ENCODE data around the gene TMEM88. TPM values are rescaled to one million over a fixed set of nuclear protein-coding genes. Genes with fewer than 3 reads are reported as not detected.

The TMEM88 gene
- total and polyA plus RNA-seq, 5 donors from 2014 or later: 31.5 TPM; not detected in 4

DNA sequence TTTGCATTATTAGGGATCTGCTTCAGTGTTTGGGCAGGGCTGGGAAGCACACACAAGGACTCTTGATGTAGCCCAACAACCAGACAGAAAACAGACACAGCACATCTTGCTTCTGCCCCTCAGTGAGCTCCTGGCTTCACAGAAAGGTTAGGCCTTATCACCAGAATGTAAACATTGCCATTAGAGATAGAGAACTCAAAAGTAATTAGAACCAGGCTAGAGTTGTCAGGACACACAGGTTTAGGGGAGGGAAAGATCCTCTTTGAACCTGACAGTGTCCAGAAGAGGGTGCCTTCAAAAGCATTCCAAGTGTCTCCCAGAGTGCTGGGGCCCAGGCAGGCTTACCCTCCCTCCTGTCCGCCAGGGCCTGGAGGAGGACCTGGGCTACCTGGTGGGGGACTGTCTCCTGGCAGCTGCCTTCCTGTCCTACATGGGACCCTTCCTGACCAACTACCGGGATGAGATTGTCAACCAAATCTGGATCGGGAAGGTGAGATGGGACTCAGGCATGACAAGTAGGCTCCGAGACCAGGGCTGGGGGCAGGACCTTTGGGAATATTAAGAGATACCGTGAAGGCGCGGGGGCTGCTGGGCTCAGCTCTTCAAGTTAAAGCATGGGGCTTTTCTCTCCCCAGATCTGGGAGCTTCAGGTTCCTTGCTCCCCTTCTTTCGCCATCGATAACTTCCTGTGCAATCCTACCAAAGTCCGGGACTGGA, 37.8 kb upstream of the TMEM88 start:
- H3K4me3 ChIP-seq (ENCODE audit: low read depth, low read length): no peak overlapping the region
- H3K27ac ChIP-seq (ENCODE audit: insufficient read depth, low read length, poor library complexity, severe bottlenecking): no peak overlapping the region
- Mint-ChIP-seq H3K9me3 (peaks cover 0 to 2% (median 0%) of the 10 kb centered on the region in 7 donors), H3K27me3 (peaks cover 23% of the 10 kb centered on the region), H3K36me3 (no peaks in the 10 kb centered on the region), H3K27ac (peak overlapping the region in 2 of 3 donors; percentile 25 to 46), H3K4me1 (no peaks in the 10 kb centered on the region), H3K4me3 (no peak overlapping the region)
- no peak for DNase-seq
- no peak for ATAC-seq (ENCODE audit: low read depth in 2 of 2)
- no peaks in the 10 kb centered on the region for H3K36me3 ChIP-seq (ENCODE audit: control insufficient read depth, insufficient read depth, low read length)
- no peaks in the 10 kb centered on the region for H3K27me3 ChIP-seq (ENCODE audit: control insufficient read depth, insufficient read depth, low read length)
- H3K4me1 ChIP-seq (ENCODE audit: control insufficient read depth, insufficient read depth, low read length, poor library complexity, severe bottlenecking): no peaks in the 10 kb centered on the region
- no peaks in the 10 kb centered on the region for H3K9me3 ChIP-seq (ENCODE audit: control insufficient read depth in 2 of 2, low read length in 2 of 2)

GRCh38 chr17:7817643-7817964, 37.3 kb upstream of the TMEM88 start:
- Histone ChIP-seq H3K27ac (ENCODE audit: insufficient read depth, low read length, poor library complexity, severe bottlenecking) (no peak overlapping the region), H3K9me3 (ENCODE audit: control insufficient read depth in 2 of 2, low read length in 2 of 2) (no peaks in the 10 kb centered on the region), H3K27me3 (ENCODE audit: control insufficient read depth, insufficient read depth, low read length) (no peaks in the 10 kb centered on the region), H3K4me1 (ENCODE audit: control insufficient read depth, insufficient read depth, low read length, poor library complexity, severe bottlenecking) (no peaks in the 10 kb centered on the region), H3K36me3 (ENCODE audit: control insufficient read depth, insufficient read depth, low read length) (no peaks in the 10 kb centered on the region), H3K4me3 (ENCODE audit: low read depth, low read length) (no peak overlapping the region)
- ATAC-seq (ENCODE audit: low read depth in 2 of 2) (no peak), DNase-seq (no peak)
- Mint-ChIP-seq H3K4me1 (peaks cover 0 to 3% (median 0%) of the 10 kb centered on the region in 4 donors), H3K9me3 (peaks cover 0 to 2% (median 0%) of the 10 kb centered on the region in 7 donors), H3K27ac (no peak overlapping the region), H3K27me3 (peaks cover 25% of the 10 kb centered on the region), H3K4me3 (no peak overlapping the region), H3K36me3 (no peaks in the 10 kb centered on the region)

DNA sequence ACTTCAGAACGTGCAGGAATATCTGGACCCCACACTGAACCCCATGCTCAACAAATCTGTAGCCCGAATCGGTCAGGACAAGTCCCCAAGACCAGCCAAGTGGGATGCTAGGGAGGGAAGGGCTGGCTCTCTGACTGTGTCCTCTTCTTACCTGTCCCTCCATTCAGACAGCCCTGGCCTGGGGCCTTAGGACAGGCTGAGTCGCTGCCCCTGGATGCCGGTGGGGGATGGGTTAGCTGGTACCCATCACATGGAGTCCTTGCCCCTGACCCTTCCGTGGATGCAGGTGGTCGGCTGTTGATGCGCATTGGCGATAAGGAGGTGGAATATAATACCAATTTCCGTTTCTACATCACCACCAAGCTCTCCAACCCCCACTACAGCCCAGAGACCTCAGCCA, 36.8 kb upstream of the TMEM88 start:
- no peaks in the 10 kb centered on the region for H3K36me3 Mint-ChIP-seq
- no peak for DNase-seq
- peaks cover 0 to 2% (median 0%) of the 10 kb centered on the region in 7 donors for H3K9me3 Mint-ChIP-seq
- H3K27me3 Mint-ChIP-seq: peaks cover 22% of the 10 kb centered on the region
- no peak overlapping the region for H3K27ac Mint-ChIP-seq
- Histone ChIP-seq H3K27ac (ENCODE audit: insufficient read depth, low read length, poor library complexity, severe bottlenecking) (no peak overlapping the region), H3K4me1 (ENCODE audit: control insufficient read depth, insufficient read depth, low read length, poor library complexity, severe bottlenecking) (no peaks in the 10 kb centered on the region), H3K27me3 (ENCODE audit: control insufficient read depth, insufficient read depth, low read length) (no peaks in the 10 kb centered on the region), H3K4me3 (ENCODE audit: low read depth, low read length) (no peak overlapping the region), H3K36me3 (ENCODE audit: control insufficient read depth, insufficient read depth, low read length) (no peaks in the 10 kb centered on the region), H3K9me3 (ENCODE audit: control insufficient read depth in 2 of 2, low read length in 2 of 2) (no peaks in the 10 kb centered on the region)
- peaks cover 0 to 5% (median 0%) of the 10 kb centered on the region in 4 donors for H3K4me1 Mint-ChIP-seq
- H3K4me3 Mint-ChIP-seq: no peak overlapping the region
- ATAC-seq (ENCODE audit: low read depth in 2 of 2): no peak

DNA sequence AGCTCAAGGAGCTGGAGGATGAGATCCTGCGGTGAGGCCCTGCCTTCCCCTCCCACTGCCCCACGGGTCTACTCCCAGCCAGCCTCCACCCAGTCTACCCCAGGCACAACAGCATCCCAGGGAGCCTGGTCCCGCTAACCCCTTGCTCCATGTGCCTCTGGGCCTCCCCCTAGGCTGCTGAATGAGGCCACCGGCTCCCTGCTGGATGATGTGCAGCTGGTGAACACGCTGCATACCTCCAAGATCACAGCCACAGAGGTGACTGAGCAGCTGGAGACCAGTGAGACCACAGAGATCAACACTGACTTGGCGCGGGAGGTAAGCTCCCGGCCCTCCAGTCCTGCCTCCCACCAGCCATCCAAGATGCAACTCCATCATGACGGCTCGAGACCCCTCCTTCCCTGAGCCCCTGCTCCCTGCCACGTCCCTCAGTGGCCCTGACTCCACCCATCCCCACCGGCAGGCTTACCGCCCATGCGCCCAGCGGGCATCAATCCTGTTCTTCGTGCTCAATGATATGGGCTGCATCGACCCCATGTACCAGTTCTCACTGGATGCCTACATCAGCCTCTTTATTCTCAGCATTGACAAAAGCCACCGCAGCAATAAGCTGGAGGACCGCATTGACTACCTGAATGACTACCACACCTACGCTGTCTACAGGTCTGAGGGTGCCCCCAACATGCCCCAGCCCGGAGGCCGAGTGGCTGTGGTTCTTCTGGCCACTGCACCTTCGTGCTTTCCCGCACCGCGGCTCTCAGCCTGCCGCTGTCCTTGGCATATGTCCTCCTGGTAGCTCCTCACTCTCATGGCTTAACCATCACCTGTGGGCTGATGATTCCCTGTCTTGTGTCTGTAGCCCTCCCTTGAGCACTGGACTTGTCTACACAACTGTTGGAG, 35.9 kb upstream of the TMEM88 start:
- H3K36me3 Mint-ChIP-seq: no peaks in the 10 kb centered on the region
- no peak overlapping the region for H3K27ac Mint-ChIP-seq
- Histone ChIP-seq H3K27ac (ENCODE audit: insufficient read depth, low read length, poor library complexity, severe bottlenecking) (no peak overlapping the region), H3K4me3 (ENCODE audit: low read depth, low read length) (no peak overlapping the region), H3K36me3 (ENCODE audit: control insufficient read depth, insufficient read depth, low read length) (no peaks in the 10 kb centered on the region), H3K27me3 (ENCODE audit: control insufficient read depth, insufficient read depth, low read length) (no peaks in the 10 kb centered on the region), H3K9me3 (ENCODE audit: control insufficient read depth in 2 of 2, low read length in 2 of 2) (no peaks in the 10 kb centered on the region), H3K4me1 (ENCODE audit: control insufficient read depth, insufficient read depth, low read length, poor library complexity, severe bottlenecking) (no peaks in the 10 kb centered on the region)
- ATAC-seq (ENCODE audit: low read depth in 2 of 2) (no peak), DNase-seq (no peak)
- peaks cover 0 to 2% (median 0%) of the 10 kb centered on the region in 7 donors for H3K9me3 Mint-ChIP-seq
- H3K4me3 Mint-ChIP-seq: no peak overlapping the region
- H3K27me3 Mint-ChIP-seq: peaks cover 23% of the 10 kb centered on the region
- H3K4me1 Mint-ChIP-seq: peaks cover 0 to 5% (median 0%) of the 10 kb centered on the region in 4 donors

DNA sequence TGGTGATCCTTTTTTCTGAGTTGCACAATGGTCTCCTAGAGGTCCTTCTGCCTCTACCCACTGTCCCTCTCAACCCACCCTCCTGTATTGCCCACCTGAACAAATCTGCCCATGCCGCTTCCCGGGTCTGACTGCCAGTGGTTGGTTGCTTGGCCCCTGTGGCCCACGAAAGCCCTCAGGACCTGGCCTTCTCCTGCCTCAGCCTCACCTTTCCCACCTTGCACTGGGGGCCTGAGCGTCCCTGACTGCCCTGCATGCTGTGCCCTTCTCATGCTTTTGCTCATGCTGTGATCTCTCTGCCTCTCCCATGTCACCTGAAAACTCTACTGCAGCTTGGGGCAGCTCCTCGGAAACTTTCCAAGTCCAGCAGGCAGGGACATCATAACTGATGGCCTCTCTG, 34.6 kb upstream of the TMEM88 start:
- H3K4me3 Mint-ChIP-seq: no peak overlapping the region
- H3K4me3 ChIP-seq (ENCODE audit: low read depth, low read length): no peak overlapping the region
- no peaks in the 10 kb centered on the region for H3K4me1 ChIP-seq (ENCODE audit: control insufficient read depth, insufficient read depth, low read length, poor library complexity, severe bottlenecking)
- ATAC-seq (ENCODE audit: low read depth in 2 of 2) (no peak), DNase-seq (no peak)
- no peaks in the 10 kb centered on the region for H3K9me3 ChIP-seq (ENCODE audit: control insufficient read depth in 2 of 2, low read length in 2 of 2)
- H3K36me3 Mint-ChIP-seq: no peaks in the 10 kb centered on the region
- H3K36me3 ChIP-seq (ENCODE audit: control insufficient read depth, insufficient read depth, low read length): no peaks in the 10 kb centered on the region
- no peak overlapping the region for H3K27ac ChIP-seq (ENCODE audit: insufficient read depth, low read length, poor library complexity, severe bottlenecking)
- H3K9me3 Mint-ChIP-seq: peaks cover 0 to 2% (median 0%) of the 10 kb centered on the region in 7 donors
- H3K27me3 Mint-ChIP-seq: peaks cover 27% of the 10 kb centered on the region
- H3K27me3 ChIP-seq (ENCODE audit: control insufficient read depth, insufficient read depth, low read length): no peaks in the 10 kb centered on the region
- H3K27ac Mint-ChIP-seq: no peak overlapping the region
- H3K4me1 Mint-ChIP-seq: peaks cover 0 to 5% (median 0%) of the 10 kb centered on the region in 4 donors

GRCh38 chr17:7822126-7822525, 32.7 kb upstream of the TMEM88 start:
- Histone ChIP-seq H3K4me1 (ENCODE audit: control insufficient read depth, insufficient read depth, low read length, poor library complexity, severe bottlenecking) (no peaks in the 10 kb centered on the region), H3K36me3 (ENCODE audit: control insufficient read depth, insufficient read depth, low read length) (no peaks in the 10 kb centered on the region), H3K27ac (ENCODE audit: insufficient read depth, low read length, poor library complexity, severe bottlenecking) (no peak overlapping the region), H3K27me3 (ENCODE audit: control insufficient read depth, insufficient read depth, low read length) (no peaks in the 10 kb centered on the region), H3K9me3 (ENCODE audit: control insufficient read depth in 2 of 2, low read length in 2 of 2) (no peaks in the 10 kb centered on the region), H3K4me3 (ENCODE audit: low read depth, low read length) (no peak overlapping the region)
- peak overlapping the region in 1 of 3 donors; percentile 38 for H3K27ac Mint-ChIP-seq
- H3K27me3 Mint-ChIP-seq: peaks cover 26% of the 10 kb centered on the region
- DNase-seq: no peak
- peaks cover 0 to 1% (median 0%) of the 10 kb centered on the region in 7 donors for H3K9me3 Mint-ChIP-seq
- H3K4me3 Mint-ChIP-seq: no peak overlapping the region
- H3K4me1 Mint-ChIP-seq: peaks cover 0 to 5% (median 0%) of the 10 kb centered on the region in 4 donors
- H3K36me3 Mint-ChIP-seq: no peaks in the 10 kb centered on the region
- ATAC-seq (ENCODE audit: low read depth in 2 of 2): no peak

GRCh38 chr17:7823581-7824001, 31.3 kb upstream of the TMEM88 start:
- no peaks in the 10 kb centered on the region for H3K27me3 ChIP-seq (ENCODE audit: control insufficient read depth, insufficient read depth, low read length)
- H3K9me3 ChIP-seq (ENCODE audit: control insufficient read depth in 2 of 2, low read length in 2 of 2): no peaks in the 10 kb centered on the region
- Mint-ChIP-seq H3K4me1 (peaks cover 0 to 5% (median 0%) of the 10 kb centered on the region in 4 donors), H3K36me3 (no peaks in the 10 kb centered on the region), H3K27me3 (peaks cover 29% of the 10 kb centered on the region), H3K27ac (peak overlapping the region in 1 of 3 donors; percentile 45), H3K9me3 (peaks cover 0 to 1% (median 0%) of the 10 kb centered on the region in 7 donors), H3K4me3 (no peak overlapping the region)
- no peaks in the 10 kb centered on the region for H3K36me3 ChIP-seq (ENCODE audit: control insufficient read depth, insufficient read depth, low read length)
- no peaks in the 10 kb centered on the region for H3K4me1 ChIP-seq (ENCODE audit: control insufficient read depth, insufficient read depth, low read length, poor library complexity, severe bottlenecking)
- no peak for DNase-seq
- no peak overlapping the region for H3K4me3 ChIP-seq (ENCODE audit: low read depth, low read length)
- no peak for ATAC-seq (ENCODE audit: low read depth in 2 of 2)
- H3K27ac ChIP-seq (ENCODE audit: insufficient read depth, low read length, poor library complexity, severe bottlenecking): no peak overlapping the region

Data from CD4-positive, CD25-positive, alpha-beta regulatory T cell (primary cell).